Measurements from ENCODE around the gene SCGN. TPM values are rescaled to one million over a fixed set of nuclear protein-coding genes. Genes with fewer than 3 reads are reported as not detected.

Gene SCGN
- total and polyA plus RNA-seq, 9 of the 15 experiments (the other 6 are each of a cell fraction or from before 2014, with no cell fraction given), result not detected

GRCh38 chr6:25619217-25619616, 32.8 kb upstream of the SCGN start:
- no peaks in the 10 kb centered on the region for H3K79me2 ChIP-seq (ENCODE audit: control insufficient read depth, insufficient read depth, low read length)
- intact Hi-C loops (cut with micrococcal nuclease), result no loop called here
- DNase-seq (ENCODE audit: extremely low read depth in 1 of 4, low spot score in 3 of 4), result peak in 1 of 4 experiments; percentile 6
- no peaks in the 10 kb centered on the region for H3K9me1 ChIP-seq (ENCODE audit: control insufficient read depth, insufficient read depth, low read length)
- peak overlapping the region; percentile 19; the same call in 1 of the 2 replicates for H2AFZ ChIP-seq (ENCODE audit: low read depth, low read length)
- no peak for FAIRE-seq
- WGBS (ENCODE audit: insufficient coverage, low coverage, missing lambda C conversion rate), result 0% methylated on average over 4 of the region's 4 CpGs
- H3K36me3 ChIP-seq (ENCODE audit: control insufficient read depth, insufficient read depth, low read length), result no peaks in the 10 kb centered on the region
- H3K4me2 ChIP-seq (ENCODE audit: insufficient read depth, low read length), result no peak overlapping the region
- in situ Hi-C loops (cut with MboI), result no loop called here
- H3K27ac ChIP-seq (ENCODE audit: extremely low read depth, low read depth, low read length), result no peak overlapping the region
- BruUV-seq (replicated peaks), result no TSS peak
- H4K20me1 ChIP-seq (replicated peaks; ENCODE audit: control insufficient read depth, insufficient read depth, low read length), result no peaks in the 10 kb centered on the region
- peaks cover 2 to 8% of the 10 kb centered on the region in 2 experiments; a peak in 4 of 5 replicates for H3K27me3 ChIP-seq (ENCODE audit: control insufficient read depth in 2 of 2, insufficient read depth in 2 of 2, low read length in 2 of 2)
- H3K9ac ChIP-seq (ENCODE audit: insufficient read depth in 1 of 2, low read depth in 2 of 2, low read length in 2 of 2), result no peak overlapping the region
- POLR2A ChIA-PET, result no interaction called here
- H3K4me3 ChIP-seq, result no peak overlapping the region
- no peaks in the 10 kb centered on the region for H3K9me3 ChIP-seq (replicated peaks; ENCODE audit: control insufficient read depth, insufficient read depth, low read depth, low read length)
- TF ChIP-seq SPI1 (IDR thresholded peaks at IDR 0.05; ENCODE audit: borderline replicate concordance, low read depth, low read length) (peak; percentile 75; the same call in 1 of the 2 replicates), ZNF609 (CRISPR knock-in tag; IDR thresholded peaks at IDR 0.05; ENCODE audit: borderline replicate concordance) (no peak)
- CTCF ChIA-PET (ENCODE audit: low intra/inter-chr PET ratio), result no interaction called here
- ATAC-seq, result no peak
- no peaks in the 10 kb centered on the region for H3K4me1 ChIP-seq (replicated peaks in 1 of 2; ENCODE audit: control insufficient read depth in 2 of 2, insufficient read depth in 2 of 2, low read length in 2 of 2)

Measured in K562 (cell line).